ENCODE data around the gene ANKRD13B.

Gene ANKRD13B

GRCh38 chr17:29569245-29569950 lies 23.5 kb upstream of the ANKRD13B start:
- no peak for TF ChIP-seq CTCF (IDR thresholded peaks at IDR 0.05; ENCODE audit: borderline replicate concordance, insufficient read depth, low read depth, low read length)

GRCh38 chr17:29570521-29570920 lies 22.4 kb upstream of the ANKRD13B start:
- no peak for TF ChIP-seq CTCF (IDR thresholded peaks at IDR 0.05; ENCODE audit: borderline replicate concordance, insufficient read depth, low read depth, low read length)
- H3K4me3 ChIP-seq (ENCODE audit: low read depth, low read length): no peak overlapping the region

More at GRCh38 chr17:29569245-29569950, 23.5 kb upstream of the ANKRD13B start:
- H3K4me3 ChIP-seq (ENCODE audit: low read depth, low read length): peak overlapping the region; percentile 84

- no peak overlapping the region for H3K4me3 ChIP-seq (ENCODE audit: low read depth, low read length)
- TF ChIP-seq CTCF (IDR thresholded peaks at IDR 0.05; ENCODE audit: borderline replicate concordance, insufficient read depth, low read depth, low read length): no peak
Measured at GRCh38 chr17:29571486-29571882, 21.4 kb upstream of the ANKRD13B start.

GRCh38 chr17:29571883-29572681 lies 20.9 kb upstream of the ANKRD13B start:
- TF ChIP-seq CTCF (IDR thresholded peaks at IDR 0.05; ENCODE audit: borderline replicate concordance, insufficient read depth, low read depth, low read length): no peak
- H3K4me3 ChIP-seq (ENCODE audit: low read depth, low read length): no peak overlapping the region

- peak; percentile 70 for TF ChIP-seq CTCF (IDR thresholded peaks at IDR 0.05; ENCODE audit: borderline replicate concordance, insufficient read depth, low read depth, low read length)
Measured at GRCh38 chr17:29572691-29573557, 20.0 kb upstream of the ANKRD13B start.

GRCh38 chr17:29573558-29573869 lies 19.4 kb upstream of the ANKRD13B start:
- TF ChIP-seq CTCF (IDR thresholded peaks at IDR 0.05; ENCODE audit: borderline replicate concordance, insufficient read depth, low read depth, low read length): no peak
- no peak overlapping the region for H3K4me3 ChIP-seq (ENCODE audit: low read depth, low read length)

More at GRCh38 chr17:29572691-29573557, 20.0 kb upstream of the ANKRD13B start:
- no peak overlapping the region for H3K4me3 ChIP-seq (ENCODE audit: low read depth, low read length)
